HG02610 (cell line): ENCODE data around the gene SMYD4.
"Not testable (repeated sequence)": the region's sequence is repeated elsewhere in the genome, so short reads cannot be mapped to it uniquely, and the experiment has no call there.

ENCODE experiments used
- ATAC-seq: cut with Tn5 transposase; IDR thresholded peaks from one replicate; pipeline ENCODE4 v1.9.1; 2021; ENCODE audit warnings: mild to moderate bottlenecking, moderate library complexity; ENCODE audit not compliant: unreplicated experiment

Gene SMYD4

DNA sequence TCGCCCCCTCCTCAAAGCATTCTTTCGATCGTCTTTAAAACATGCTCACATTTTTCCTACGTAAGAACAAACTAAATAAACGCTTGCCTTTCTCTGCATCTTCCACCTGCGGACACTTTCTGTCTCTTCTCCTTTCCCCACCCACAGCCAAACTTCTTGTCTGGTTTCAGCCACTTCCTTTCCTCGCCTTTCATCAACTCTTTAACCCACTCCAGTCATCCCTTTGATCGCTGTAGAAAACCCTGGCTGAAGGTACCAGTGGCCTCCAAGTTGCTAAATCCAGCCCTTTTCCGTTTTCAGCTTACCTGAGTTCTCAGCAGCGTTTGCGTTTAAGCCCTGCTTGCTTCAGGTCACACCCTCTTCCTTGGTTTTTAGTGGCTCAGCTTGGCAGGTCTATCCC, 586 bp upstream of the SMYD4 start:
- no peak for ATAC-seq

DNA sequence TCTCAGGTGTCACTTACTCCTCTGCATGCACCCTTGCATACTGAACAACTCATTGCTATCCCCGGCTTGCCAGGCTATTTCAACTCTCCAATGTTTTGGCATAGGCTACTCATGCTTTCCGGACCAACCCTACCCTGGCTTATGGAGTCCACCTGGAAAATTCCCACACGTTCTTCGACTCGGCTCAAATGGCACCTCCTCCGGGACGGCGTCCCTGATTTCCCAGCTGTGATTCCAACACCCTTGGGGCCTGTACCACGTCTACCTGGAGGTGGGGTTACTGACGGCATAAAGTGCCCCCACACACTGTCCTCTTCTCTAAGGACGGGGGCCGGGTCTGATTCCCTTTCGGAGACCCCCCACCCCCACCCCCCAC, 498 bp downstream of the SMYD4 start:
- no peak for ATAC-seq

DNA sequence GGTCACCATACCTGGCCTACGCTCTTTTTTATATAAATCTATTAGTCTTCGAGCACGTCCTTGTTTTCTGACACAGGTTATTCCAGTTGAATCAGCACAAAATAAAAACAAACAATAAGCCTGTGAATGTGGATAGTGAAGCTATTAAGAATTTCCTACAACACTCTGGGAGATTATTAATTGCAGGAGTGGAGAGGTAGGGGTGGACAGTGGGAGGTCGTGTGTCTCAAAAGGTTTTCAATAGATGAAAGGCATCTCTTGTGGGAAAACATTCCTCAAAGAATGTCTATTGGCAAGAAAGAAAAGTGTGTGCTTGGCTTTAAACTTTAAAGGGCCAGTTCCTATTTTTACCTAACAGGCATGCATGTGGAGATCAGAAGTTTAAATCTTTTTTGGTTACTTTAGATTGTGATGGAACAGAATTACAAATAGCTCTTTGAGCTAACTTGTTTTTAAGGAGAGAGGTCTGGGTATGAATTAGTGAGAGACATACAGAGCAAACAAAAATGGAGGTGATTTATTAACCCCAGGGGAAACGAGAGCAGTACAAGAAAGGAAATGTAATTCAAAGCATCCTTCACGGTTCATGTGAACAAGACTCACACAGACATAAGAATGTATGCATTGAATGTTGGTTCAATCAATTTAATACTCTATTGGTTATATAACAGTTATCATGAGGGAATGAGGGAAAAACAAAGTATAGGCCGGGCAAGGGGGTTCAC, 9.0 kb downstream of the SMYD4 start:
- ATAC-seq, result no peak

DNA sequence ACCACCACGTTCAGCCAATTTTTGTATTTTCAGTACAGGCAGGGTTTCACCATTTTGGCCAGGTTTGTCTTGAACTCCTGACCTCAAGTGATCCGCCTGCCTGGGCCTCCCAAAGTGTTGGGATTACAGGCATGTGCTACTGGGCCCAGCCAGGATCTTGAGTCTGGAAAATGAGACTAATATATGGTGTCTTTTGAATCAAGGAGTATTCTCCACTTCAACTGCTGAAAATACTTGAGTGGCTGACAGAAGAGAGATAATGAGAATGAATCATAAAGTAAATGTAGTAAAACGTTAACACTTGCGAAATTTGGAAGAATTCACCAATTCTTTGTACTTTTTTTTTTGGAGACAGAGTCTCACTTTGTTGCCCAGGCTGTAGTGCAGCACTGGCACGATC, 16.6 kb downstream of the SMYD4 start:
- ATAC-seq, result no peak

DNA sequence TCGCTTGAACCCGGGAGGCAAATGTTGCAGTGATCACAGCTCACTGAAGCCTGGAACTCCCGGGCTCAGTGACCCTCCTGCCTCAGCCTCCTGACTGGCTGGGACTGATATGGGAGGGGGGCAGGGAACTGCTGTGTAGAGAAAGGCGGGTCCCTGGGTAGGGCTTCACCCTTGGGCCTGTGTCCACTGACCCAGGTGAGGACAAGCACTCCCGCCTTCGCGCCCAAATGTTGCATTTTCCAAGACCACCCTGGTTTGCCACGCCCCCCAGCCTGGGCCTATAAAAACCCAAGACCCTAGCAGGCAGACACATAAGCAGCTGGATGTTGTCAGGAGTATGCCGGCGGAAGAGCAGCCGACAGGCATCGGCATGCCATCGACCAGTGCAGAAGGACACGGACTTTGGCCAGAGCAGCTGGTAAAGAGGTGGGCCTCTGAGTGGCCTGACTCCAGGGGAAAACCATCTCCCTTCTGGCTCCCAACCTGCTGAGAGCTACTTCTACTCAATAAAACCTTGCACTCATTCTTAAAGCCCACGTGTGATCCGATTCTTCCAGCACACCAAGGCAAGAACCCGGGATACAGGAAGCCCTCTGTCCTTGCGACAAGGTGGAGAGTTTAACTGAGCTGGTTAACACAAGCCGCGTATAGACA, 19.1 kb downstream of the SMYD4 start:
- no peak for ATAC-seq

DNA sequence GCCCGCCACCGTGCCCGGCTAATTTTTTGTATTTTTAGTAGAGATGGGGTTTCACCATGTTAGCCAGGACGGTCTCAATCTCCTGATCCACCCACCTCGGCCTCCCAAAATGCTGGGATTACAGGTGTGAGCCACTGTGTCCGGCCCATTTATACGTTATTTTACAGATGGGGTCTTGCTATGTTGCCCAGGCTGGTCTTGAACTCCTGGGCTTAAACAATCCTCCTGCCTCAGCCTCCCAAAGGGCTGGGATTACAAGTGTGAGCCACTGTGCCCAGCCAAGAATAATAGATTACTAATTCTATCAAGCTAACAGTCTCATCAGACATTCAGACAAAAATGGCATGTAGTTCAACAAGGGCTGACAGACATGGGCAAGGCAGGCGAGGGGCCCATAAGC, 19.9 kb downstream of the SMYD4 start:
- ATAC-seq, result not testable (repeated sequence)

DNA sequence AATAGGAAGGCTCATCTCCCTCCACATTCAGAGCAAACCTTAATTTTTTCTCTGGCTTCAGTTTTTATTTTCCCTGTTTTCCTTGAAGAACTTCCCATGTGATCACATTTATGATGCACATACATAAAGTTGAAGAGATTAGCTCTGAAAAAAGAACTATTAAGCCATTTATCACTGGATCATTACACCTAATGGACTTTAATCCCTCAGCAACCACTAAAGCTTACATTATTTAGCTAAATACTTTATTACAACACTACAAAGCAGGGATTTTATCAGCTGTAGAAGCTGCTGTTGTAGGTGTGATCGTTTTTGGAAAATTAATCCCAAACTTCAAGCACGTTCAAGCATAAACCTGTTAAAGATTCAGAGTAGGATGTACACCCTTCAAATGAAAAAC, 21.1 kb downstream of the SMYD4 start:
- ATAC-seq, result no peak

DNA sequence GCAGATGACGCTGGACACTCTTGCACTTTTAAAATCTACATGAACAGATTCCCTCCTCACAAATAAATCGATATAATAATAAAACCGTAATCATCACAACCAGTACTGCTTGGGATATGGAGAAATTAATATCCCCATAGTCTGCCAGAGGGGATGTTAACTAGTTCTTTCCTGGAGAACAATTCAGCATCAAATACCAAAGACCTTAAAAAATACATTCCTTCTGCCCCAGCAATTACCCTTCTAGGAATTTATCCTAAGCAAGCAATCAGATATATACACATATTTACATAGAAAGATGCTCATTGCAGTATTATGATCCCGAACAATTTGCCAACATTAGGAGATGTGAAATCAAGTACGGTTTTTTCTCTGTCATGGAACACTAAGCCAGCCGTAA, 21.8 kb downstream of the SMYD4 start:
- ATAC-seq, result no peak

DNA sequence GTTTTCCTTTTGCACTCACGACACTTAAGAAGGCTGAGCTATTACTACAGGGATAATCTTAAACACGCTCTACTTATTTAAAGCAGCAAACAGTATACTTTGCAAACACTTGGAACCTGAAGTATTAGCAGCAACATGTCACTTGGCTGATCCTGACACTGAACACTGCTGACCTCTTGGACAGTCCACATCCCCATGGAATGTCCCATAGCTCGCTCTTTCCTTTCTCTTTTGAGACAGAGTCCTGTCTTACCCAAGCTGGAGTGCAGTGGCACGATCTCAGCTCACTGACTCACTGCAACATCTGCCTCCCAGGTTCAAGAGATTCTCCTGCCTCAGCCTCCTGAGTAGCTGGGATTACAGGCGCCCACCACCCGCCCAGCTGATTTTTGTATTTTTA, 26.4 kb downstream of the SMYD4 start:
- ATAC-seq, result no peak

DNA sequence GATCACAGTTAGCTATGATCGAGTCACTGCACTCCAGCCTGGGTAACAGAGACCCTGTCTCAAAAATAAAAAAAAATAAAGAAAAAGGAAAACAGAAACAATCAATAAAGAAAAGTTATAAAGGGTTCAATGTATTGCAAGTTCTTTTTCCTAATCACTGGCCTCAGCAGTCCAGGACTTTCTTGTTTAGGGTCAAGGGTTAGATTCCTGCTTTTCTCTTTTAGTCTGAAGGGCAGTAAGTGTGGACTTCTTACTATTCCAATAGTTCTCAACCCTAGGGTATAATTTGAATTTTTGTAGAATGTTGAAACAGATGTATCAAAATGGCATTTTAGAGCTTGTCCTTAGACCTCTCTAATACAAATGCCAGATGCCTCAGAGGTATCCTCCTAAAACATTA, 27.3 kb downstream of the SMYD4 start:
- ATAC-seq, result no peak

DNA sequence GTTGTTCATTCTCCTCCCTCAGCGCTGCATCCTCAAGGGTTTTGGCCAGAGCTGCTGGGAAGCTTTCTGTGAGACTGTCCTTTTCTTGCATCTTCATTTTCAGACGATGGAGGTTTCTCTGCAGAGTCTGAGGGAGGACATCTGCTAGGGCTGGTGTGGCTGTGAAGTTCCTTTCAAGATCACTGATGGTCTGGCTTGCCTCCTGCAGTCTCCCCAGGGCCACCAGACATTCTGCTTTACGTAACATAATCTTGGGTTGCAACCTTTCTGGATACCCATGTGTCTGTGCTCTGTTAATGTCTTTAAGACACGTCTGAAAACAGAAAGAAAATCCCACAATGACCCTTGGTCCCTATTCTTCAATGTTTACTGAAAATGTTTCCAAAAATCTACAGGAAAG, 29.0 kb downstream of the SMYD4 start:
- ATAC-seq, result no peak

DNA sequence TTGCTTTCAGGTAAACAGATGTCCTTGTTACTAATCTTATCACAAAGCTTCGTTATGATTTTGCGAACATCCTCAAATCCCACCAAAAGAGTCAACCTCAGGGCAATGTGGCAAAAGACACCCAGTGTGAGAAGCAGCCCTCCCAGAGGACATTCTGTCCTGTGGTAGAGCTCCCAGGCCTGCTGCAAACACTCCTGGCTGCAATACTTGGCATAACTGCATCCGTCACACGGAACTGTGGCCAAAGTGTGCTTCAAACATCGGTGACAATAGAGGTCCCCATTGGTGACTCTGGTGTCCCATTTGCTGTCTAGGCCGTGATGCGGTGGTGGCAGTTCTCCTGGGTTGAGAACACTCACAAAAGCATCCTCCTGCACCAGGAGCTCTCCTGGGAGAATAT, 29.5 kb downstream of the SMYD4 start:
- no peak for ATAC-seq

DNA sequence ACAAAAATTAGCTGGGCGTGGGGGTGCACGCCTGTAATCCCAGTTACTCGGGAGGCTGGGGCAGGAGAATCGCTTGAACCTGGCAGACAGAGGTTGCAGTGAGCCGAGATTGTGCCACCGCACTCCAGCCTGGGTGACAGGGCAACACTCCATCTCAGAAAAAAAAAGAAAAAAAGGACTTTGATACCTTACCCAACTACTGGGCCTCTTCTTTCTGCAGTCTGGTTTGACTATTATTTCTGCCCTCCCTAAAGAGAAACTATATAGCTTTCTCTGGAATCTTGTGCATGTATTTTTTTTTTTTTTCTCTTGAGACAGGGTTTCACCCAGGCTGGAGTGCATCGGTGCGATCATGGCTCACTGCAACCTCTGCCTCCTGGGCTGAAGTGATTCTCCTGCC, 31.9 kb downstream of the SMYD4 start:
- not testable (repeated sequence) for ATAC-seq

DNA sequence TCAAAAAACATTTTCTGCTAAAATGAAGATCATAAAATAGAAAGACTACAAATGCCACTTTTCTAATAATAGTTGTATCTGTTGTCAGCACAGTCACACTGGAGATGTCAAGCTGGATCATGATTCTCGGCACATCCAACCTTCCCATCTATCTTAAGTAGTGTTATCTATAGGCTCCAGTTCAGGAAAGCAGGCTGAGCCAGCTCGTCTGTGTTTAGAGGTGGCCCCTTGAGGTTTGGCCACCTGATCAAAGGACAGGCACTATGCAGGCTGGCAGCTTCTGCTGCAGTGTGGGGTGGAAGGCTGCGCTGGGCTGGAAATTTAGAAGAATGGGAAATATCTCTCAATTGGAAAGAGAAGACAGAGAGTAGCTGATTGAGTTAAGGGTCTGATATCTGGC, 32.4 kb downstream of the SMYD4 start:
- no peak for ATAC-seq

DNA sequence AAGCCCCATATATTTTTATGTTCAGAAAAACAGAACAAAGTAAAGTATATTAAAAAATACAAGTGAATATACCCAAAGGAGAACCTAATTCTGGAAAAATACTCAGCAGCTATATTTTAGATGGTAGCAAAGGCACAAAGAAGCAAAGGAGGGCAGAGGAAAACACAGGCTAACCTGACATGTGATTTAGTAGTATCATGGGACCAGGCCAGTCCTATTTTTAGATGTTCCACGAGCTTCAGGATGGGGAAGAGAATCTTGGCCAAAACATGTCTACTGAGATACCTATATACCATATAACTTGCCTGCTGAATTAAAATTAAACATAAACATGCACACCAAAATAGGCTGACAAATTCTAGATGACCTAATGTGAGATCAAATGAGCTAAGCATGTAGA, 32.9 kb downstream of the SMYD4 start:
- no peak for ATAC-seq

DNA sequence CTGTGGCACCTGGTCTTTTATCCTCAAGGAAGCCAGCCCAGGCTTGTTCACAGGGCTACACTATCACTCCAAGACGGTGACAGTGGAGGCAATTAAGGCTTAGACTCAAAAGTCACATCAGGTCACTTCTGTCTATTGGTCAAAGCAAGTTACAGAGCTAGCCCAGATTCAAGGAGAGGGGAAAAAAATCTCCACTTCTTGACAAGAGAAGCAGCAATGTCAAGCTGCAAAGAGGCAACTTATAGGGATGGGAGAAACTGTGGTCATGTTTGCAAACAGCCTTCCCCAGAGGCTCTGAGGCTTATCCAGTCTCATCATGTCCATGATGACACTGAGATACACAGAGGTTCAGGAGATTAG, 36.3 kb downstream of the SMYD4 start:
- ATAC-seq, result no peak

DNA sequence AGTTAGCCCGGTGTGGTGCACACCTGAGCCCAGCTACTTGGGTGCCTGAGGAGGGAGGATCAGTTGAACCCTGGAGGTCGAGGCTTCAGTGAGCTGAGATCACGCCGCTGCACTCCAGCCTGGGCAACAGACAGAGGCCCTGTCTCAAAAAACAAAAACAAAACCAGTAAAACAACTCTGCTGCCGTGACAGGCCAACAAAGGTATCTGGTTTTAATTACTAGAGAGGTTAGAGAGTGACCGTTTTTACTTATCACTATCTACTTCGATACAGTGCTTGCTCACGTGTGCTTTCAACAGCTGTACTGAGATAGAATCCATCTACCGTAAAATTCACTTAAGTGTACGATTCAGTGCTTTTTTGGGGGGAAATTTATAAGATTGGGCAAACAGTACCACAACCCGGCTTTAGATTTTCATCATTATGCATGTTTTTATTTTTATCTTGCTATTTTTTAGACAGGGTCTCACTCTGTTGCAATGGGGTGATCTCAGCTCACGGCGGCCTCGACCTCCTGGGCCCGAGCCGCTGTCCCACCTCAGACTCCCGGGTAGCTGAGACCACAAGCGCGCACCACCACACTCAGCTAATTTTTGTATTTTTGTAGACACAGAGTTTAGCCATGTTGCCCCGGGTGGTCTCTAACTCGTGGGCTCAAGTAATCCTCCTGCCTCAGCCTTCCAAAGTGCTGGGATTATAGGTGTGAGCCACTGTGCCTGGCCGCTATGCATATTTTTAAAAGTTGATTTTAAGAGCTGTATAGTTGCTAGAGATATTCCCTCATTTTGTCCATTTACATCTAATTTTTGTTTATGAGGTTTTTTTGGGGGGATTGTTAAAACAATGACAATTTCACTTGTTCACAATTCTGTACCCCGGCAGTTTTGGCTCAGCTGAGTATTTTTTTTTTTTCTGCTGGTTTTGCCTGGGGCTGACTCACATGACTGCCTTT, 36.9 kb downstream of the SMYD4 start:
- ATAC-seq, result no peak

DNA sequence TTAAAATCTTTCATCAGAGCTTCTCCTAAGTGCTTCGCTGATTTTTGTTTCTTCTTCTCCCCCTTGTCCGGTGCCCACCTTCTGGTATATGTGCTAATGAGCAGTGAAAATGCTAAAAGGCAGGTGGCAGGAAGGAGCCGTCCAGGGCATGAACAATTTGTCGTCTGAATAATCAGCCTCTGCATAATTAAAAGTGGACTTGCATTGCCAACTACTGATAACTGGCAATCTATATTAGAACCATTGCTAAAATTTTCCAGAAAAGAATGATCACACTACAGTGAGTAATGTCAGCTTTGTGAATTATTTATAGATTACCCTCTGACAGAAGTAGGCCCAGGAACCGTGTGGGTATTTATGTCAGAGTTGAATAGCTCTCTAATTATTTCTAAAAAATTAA, 39.8 kb downstream of the SMYD4 start:
- no peak for ATAC-seq

DNA sequence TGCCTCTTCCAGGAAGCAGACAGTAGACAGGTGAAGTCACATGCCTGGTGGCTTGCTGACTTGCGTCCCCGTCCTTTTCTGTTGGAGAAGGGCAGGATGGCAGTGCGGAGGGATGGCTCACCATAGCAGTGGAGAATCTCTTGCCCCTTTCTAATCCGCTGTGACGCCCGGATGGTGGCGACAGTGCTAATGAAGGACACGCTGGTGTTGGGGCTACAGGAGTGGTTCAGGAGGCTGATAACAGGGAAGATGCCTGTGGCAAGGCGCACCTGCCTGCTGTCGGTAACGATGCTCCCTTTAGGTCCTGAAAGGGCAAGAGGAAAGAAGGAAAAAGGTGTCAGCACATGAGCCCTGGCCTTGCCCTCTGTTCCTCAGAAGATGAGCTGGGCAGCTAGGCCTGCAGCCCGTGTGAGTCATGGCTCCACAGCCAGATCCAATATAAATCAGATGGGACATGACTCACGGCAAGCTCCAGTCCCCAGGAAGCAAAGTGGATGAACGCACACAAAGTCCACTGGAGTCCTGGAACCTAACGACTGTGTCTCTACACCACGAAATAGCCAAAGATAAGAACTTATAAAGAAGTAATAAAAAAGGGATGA, 42.3 kb downstream of the SMYD4 start:
- no peak for ATAC-seq

DNA sequence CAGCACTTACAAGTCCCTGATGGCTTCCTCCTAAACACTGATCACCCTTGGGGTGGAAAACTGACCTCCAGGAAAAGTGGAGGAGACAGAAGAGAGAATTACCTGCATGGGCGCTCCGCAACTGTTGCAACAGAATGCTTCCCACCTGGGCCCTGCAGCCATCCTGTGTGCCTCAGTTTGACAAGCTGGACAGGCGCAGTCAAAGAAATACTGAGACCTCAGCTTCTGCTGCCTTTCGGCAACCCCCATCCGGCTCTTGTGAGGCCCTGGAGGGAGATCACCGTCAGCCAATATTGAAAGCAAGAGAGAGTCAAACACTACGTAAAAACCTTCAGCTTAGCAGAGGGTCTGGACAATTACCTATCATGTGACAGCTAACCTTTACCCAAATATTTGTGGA, 43.0 kb downstream of the SMYD4 start:
- ATAC-seq, result no peak

DNA sequence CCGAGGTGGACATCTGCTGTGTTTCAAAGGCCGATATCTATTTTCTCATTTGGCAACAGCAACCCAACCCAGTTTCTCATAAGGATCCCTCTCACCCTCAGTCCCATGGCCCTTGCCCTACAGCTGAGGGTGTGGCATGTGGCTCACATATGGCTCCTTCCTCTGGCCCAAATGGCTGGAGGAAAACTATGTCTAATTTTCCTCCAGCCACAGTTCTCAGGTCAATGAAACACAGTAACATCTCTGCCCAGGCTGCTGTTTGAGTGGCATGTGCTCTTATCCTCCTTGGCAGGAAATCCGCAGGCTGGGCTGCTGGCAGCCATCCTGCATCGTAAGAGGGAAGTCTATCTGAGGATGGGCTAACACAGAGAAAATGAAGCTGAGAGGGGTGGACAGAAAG, 43.8 kb downstream of the SMYD4 start:
- ATAC-seq, result no peak
